ENCODE measurements around the gene TMEM225B.

Gene TMEM225B

GRCh38 chr7:99551767-99552463, 46.2 kb upstream of the TMEM225B start, which contains the start of gene FAM200A:
Gene FAM200A (minus strand): TSS chr7:99552114. CDS start chr7:99548407, 3,707 bp downstream.
- Histone ChIP-seq H2BK120ac (ENCODE audit: low read depth, low read length) (no peak within 1 kb of the TSS), H3K27ac (replicated peaks; ENCODE audit: low read length) (no peak within 1 kb of the TSS), H3K27me3 (ENCODE audit: control insufficient read depth in 3 of 3, insufficient read depth in 3 of 3, low read depth in 1 of 3, low read length in 3 of 3) (no peaks in the 10 kb centered on the region), H3K4me2 (ENCODE audit: insufficient read depth, low read length, poor library complexity, severe bottlenecking) (peak within 1 kb of the TSS; percentile 71), H2AK5ac (ENCODE audit: low read depth, low read length) (no peak within 1 kb of the TSS), H3K14ac (ENCODE audit: low read length) (peak within 1 kb of the TSS; percentile 40), H3K36me3 (replicated peaks in 1 of 2; ENCODE audit: control insufficient read depth in 2 of 2, insufficient read depth in 2 of 2, low read length in 2 of 2) (peaks cover 17 to 52% of the 10 kb centered on the region in 2 donors), H3K4me3 (ENCODE audit: low read length in 2 of 2) (peak within 1 kb of the TSS; percentile 89 to 96), H2BK5ac (ENCODE audit: low read length) (peak within 1 kb of the TSS; percentile 14), H3K4me1 (ENCODE audit: control insufficient read depth in 2 of 2, insufficient read depth in 1 of 2, low read depth in 1 of 2, low read length in 2 of 2) (peaks cover 0 to 2% of the 10 kb centered on the region in 2 donors), H3K4ac (ENCODE audit: low read length) (no peak within 1 kb of the TSS), H3K23ac (ENCODE audit: low read depth, low read length, poor library complexity) (peak within 1 kb of the TSS; percentile 25), H3K18ac (ENCODE audit: low read length) (peak within 1 kb of the TSS; percentile 44), H3K79me1 (ENCODE audit: low read depth, low read length) (peaks cover 5% of the 10 kb centered on the region), H3K9me3 (replicated peaks in 1 of 2; ENCODE audit: control insufficient read depth in 2 of 2, insufficient read depth in 1 of 2, low read depth in 1 of 2, low read length in 2 of 2) (peaks cover 8 to 9% of the 10 kb centered on the region in 2 donors), H4K8ac (ENCODE audit: low read depth, low read length) (no peak within 1 kb of the TSS), H3K9ac (ENCODE audit: low read depth, low read length, poor library complexity) (peak within 1 kb of the TSS; percentile 96), H2BK15ac (ENCODE audit: low read length) (no peak within 1 kb of the TSS), H4K91ac (ENCODE audit: low read depth, low read length, poor library complexity) (no peak within 1 kb of the TSS), H2BK12ac (ENCODE audit: low read length) (no peak within 1 kb of the TSS), H2AFZ (ENCODE audit: low read length) (peak within 1 kb of the TSS; percentile 88)
- no CpG with 5 or more reads among the region's 37 CpGs for WGBS, 2 donors (ENCODE audit: extremely low coverage in 2 of 2, insufficient read length in 2 of 2, insufficient replicate concordance in 1 of 2)
- DNase-seq (ENCODE audit: low spot score) = peak; percentile 87

GRCh38 chr7:99553039-99553438, 45.0 kb upstream of the TMEM225B start:
- no peak overlapping the region for H2BK5ac ChIP-seq (ENCODE audit: low read length)
- no peak overlapping the region for H2AFZ ChIP-seq (ENCODE audit: low read length)
- H3K4me1 ChIP-seq (ENCODE audit: control insufficient read depth in 2 of 2, insufficient read depth in 1 of 2, low read depth in 1 of 2, low read length in 2 of 2) = peaks cover 6 to 8% of the 10 kb centered on the region in 2 donors
- H3K27me3 ChIP-seq (ENCODE audit: control insufficient read depth in 3 of 3, insufficient read depth in 3 of 3, low read depth in 1 of 3, low read length in 3 of 3) = no peaks in the 10 kb centered on the region
- H4K8ac ChIP-seq (ENCODE audit: low read depth, low read length) = no peak overlapping the region
- WGBS, 2 donors (ENCODE audit: extremely low coverage in 2 of 2, insufficient read length in 2 of 2, insufficient replicate concordance in 1 of 2) = no CpG with 5 or more reads among the region's 4 CpGs
- H3K4ac ChIP-seq (ENCODE audit: low read length) = no peak overlapping the region
- no peak overlapping the region for H3K4me2 ChIP-seq (ENCODE audit: insufficient read depth, low read length, poor library complexity, severe bottlenecking)
- H4K91ac ChIP-seq (ENCODE audit: low read depth, low read length, poor library complexity) = no peak overlapping the region
- H3K9ac ChIP-seq (ENCODE audit: low read depth, low read length, poor library complexity) = no peak overlapping the region
- H2AK5ac ChIP-seq (ENCODE audit: low read depth, low read length) = no peak overlapping the region
- no peak overlapping the region for H3K23ac ChIP-seq (ENCODE audit: low read depth, low read length, poor library complexity)
- H3K79me1 ChIP-seq (ENCODE audit: low read depth, low read length) = peaks cover 11% of the 10 kb centered on the region
- no peak overlapping the region for H3K4me3 ChIP-seq (ENCODE audit: low read length in 2 of 2)
- no peak overlapping the region for H2BK120ac ChIP-seq (ENCODE audit: low read depth, low read length)
- no peak overlapping the region for H3K27ac ChIP-seq (replicated peaks; ENCODE audit: low read length)
- H2BK12ac ChIP-seq (ENCODE audit: low read length) = no peak overlapping the region
- H3K9me3 ChIP-seq (replicated peaks in 1 of 2; ENCODE audit: control insufficient read depth in 2 of 2, insufficient read depth in 1 of 2, low read depth in 1 of 2, low read length in 2 of 2) = peaks cover 4 to 5% of the 10 kb centered on the region in 2 donors
- H3K14ac ChIP-seq (ENCODE audit: low read length) = no peak overlapping the region
- H2BK15ac ChIP-seq (ENCODE audit: low read length) = no peak overlapping the region
- no peak overlapping the region for H3K18ac ChIP-seq (ENCODE audit: low read length)
- DNase-seq (ENCODE audit: low spot score) = no peak
- H3K36me3 ChIP-seq (replicated peaks in 1 of 2; ENCODE audit: control insufficient read depth in 2 of 2, insufficient read depth in 2 of 2, low read length in 2 of 2) = peaks cover 13 to 46% of the 10 kb centered on the region in 2 donors

- Histone ChIP-seq H2BK15ac (ENCODE audit: low read length) (no peak overlapping the region), H3K27ac (replicated peaks; ENCODE audit: low read length) (no peak overlapping the region), H2BK12ac (ENCODE audit: low read length) (no peak overlapping the region), H3K4me3 (ENCODE audit: low read length in 2 of 2) (no peak overlapping the region), H2AFZ (ENCODE audit: low read length) (no peak overlapping the region), H2BK120ac (ENCODE audit: low read depth, low read length) (no peak overlapping the region), H3K9ac (ENCODE audit: low read depth, low read length, poor library complexity) (no peak overlapping the region), H3K4ac (ENCODE audit: low read length) (no peak overlapping the region), H3K14ac (ENCODE audit: low read length) (no peak overlapping the region), H3K79me1 (ENCODE audit: low read depth, low read length) (peaks cover 13% of the 10 kb centered on the region), H3K27me3 (ENCODE audit: control insufficient read depth in 3 of 3, insufficient read depth in 3 of 3, low read depth in 1 of 3, low read length in 3 of 3) (no peaks in the 10 kb centered on the region), H3K4me1 (ENCODE audit: control insufficient read depth in 2 of 2, insufficient read depth in 1 of 2, low read depth in 1 of 2, low read length in 2 of 2) (peaks cover 6 to 8% of the 10 kb centered on the region in 2 donors), H3K18ac (ENCODE audit: low read length) (no peak overlapping the region), H3K23ac (ENCODE audit: low read depth, low read length, poor library complexity) (no peak overlapping the region), H3K36me3 (replicated peaks in 1 of 2; ENCODE audit: control insufficient read depth in 2 of 2, insufficient read depth in 2 of 2, low read length in 2 of 2) (peaks cover 11 to 37% of the 10 kb centered on the region in 2 donors), H4K8ac (ENCODE audit: low read depth, low read length) (no peak overlapping the region), H3K9me3 (replicated peaks in 1 of 2; ENCODE audit: control insufficient read depth in 2 of 2, insufficient read depth in 1 of 2, low read depth in 1 of 2, low read length in 2 of 2) (peaks cover 4% of the 10 kb centered on the region in 2 donors), H2BK5ac (ENCODE audit: low read length) (no peak overlapping the region), H4K91ac (ENCODE audit: low read depth, low read length, poor library complexity) (no peak overlapping the region), H3K4me2 (ENCODE audit: insufficient read depth, low read length, poor library complexity, severe bottlenecking) (no peak overlapping the region), H2AK5ac (ENCODE audit: low read depth, low read length) (no peak overlapping the region)
- DNase-seq (ENCODE audit: low spot score) = no peak
- WGBS, 2 donors (ENCODE audit: extremely low coverage in 2 of 2, insufficient read length in 2 of 2, insufficient replicate concordance in 1 of 2) = no CpG with 5 or more reads among the region's 2 CpGs
These were observed 43.1 kb upstream of the TMEM225B start for GRCh38 chr7:99554939-99555338.

GRCh38 chr7:99557196-99557607, 40.9 kb upstream of the TMEM225B start:
- peaks cover 29 to 60% of the 10 kb centered on the region in 2 donors for H3K36me3 ChIP-seq (replicated peaks in 1 of 2; ENCODE audit: control insufficient read depth in 2 of 2, insufficient read depth in 2 of 2, low read length in 2 of 2)
- H3K27ac ChIP-seq (replicated peaks; ENCODE audit: low read length) = no peak overlapping the region
- peaks cover 6% of the 10 kb centered on the region in 2 donors for H3K4me1 ChIP-seq (ENCODE audit: control insufficient read depth in 2 of 2, insufficient read depth in 1 of 2, low read depth in 1 of 2, low read length in 2 of 2)
- H2BK12ac ChIP-seq (ENCODE audit: low read length) = no peak overlapping the region
- H3K23ac ChIP-seq (ENCODE audit: low read depth, low read length, poor library complexity) = no peak overlapping the region
- H2BK15ac ChIP-seq (ENCODE audit: low read length) = no peak overlapping the region
- H3K18ac ChIP-seq (ENCODE audit: low read length) = no peak overlapping the region
- DNase-seq (ENCODE audit: low spot score) = no peak
- no peaks in the 10 kb centered on the region for H3K27me3 ChIP-seq (ENCODE audit: control insufficient read depth in 3 of 3, insufficient read depth in 3 of 3, low read depth in 1 of 3, low read length in 3 of 3)
- no peaks in the 10 kb centered on the region for H3K9me3 ChIP-seq (replicated peaks in 1 of 2; ENCODE audit: control insufficient read depth in 2 of 2, insufficient read depth in 1 of 2, low read depth in 1 of 2, low read length in 2 of 2)
- no peak overlapping the region for H3K4me2 ChIP-seq (ENCODE audit: insufficient read depth, low read length, poor library complexity, severe bottlenecking)
- peak overlapping the region in 1 of 2 donors; percentile 99 for H3K4me3 ChIP-seq (ENCODE audit: low read length in 2 of 2)
- H2BK5ac ChIP-seq (ENCODE audit: low read length) = no peak overlapping the region
- H3K79me1 ChIP-seq (ENCODE audit: low read depth, low read length) = peaks cover 10% of the 10 kb centered on the region
- no peak overlapping the region for H3K14ac ChIP-seq (ENCODE audit: low read length)
- no peak overlapping the region for H2AK5ac ChIP-seq (ENCODE audit: low read depth, low read length)
- no peak overlapping the region for H2BK120ac ChIP-seq (ENCODE audit: low read depth, low read length)
- no peak overlapping the region for H2AFZ ChIP-seq (ENCODE audit: low read length)
- peak overlapping the region; percentile 50 for H3K9ac ChIP-seq (ENCODE audit: low read depth, low read length, poor library complexity)
- H3K4ac ChIP-seq (ENCODE audit: low read length) = no peak overlapping the region
- no peak overlapping the region for H4K91ac ChIP-seq (ENCODE audit: low read depth, low read length, poor library complexity)
- H4K8ac ChIP-seq (ENCODE audit: low read depth, low read length) = no peak overlapping the region
- WGBS, 2 donors (ENCODE audit: extremely low coverage in 2 of 2, insufficient read length in 2 of 2, insufficient replicate concordance in 1 of 2) = no CpG with 5 or more reads among the region's 4 CpGs

Data from neuronal stem cell (in vitro differentiated cells).